ENCODE measurements around the gene KRTAP2-1. TPM values are rescaled to one million over a fixed set of nuclear protein-coding genes. Genes with fewer than 3 reads are reported as not detected.

KRTAP2-1 gene
- total and polyA plus RNA-seq, 2 of the 8 experiments (the other 6 are each of a cell fraction or from before 2014, with no cell fraction given): not detected

GRCh38 chr17:41004397-41004796 is 42.7 kb downstream of the KRTAP2-1 start (continued):
- TF ChIP-seq CHD7 (IDR thresholded peaks at IDR 0.05; ENCODE audit: insufficient replicate concordance, low read length): no peak
- TF ChIP-seq HDAC2 (IDR thresholded peaks at IDR 0.05; ENCODE audit: borderline replicate concordance in 1 of 2, low read depth in 2 of 2, low read length in 2 of 2): no peak
- no peak for TF ChIP-seq BACH1 (IDR thresholded peaks at IDR 0.05; ENCODE audit: low read length)

Data from H1 (cell line).